Testis (tissue), 3 donors: Measurements from ENCODE around the gene ARL6IP6. TPM values are rescaled to one million over a fixed set of nuclear protein-coding genes. Genes with fewer than 3 reads are reported as not detected.

Source experiments
- DNase-seq: peaks from one replicate; pipeline ENCODE4 v3.0.0-alpha.2; 2019
- H3K27ac ChIP-seq, 2 donors: fragments of 200-600 bp; sonication (generic); one replicate each; pipeline ENCODE4 v1.5.1; 2019
- H3K27me3 ChIP-seq: fragments of 200-600 bp; sonication (generic); one replicate; pipeline ENCODE4 v1.5.1; 2019
- H3K36me3 ChIP-seq: fragments of 200-600 bp; sonication (generic); one replicate; pipeline ENCODE4 v1.5.1; 2017; ENCODE audit warnings: low read depth; ENCODE audit errors: missing control alignments
- H3K4me1 ChIP-seq: fragments of 200-600 bp; sonication (generic); one replicate; pipeline ENCODE4 v1.5.1; 2019
- H3K4me3 ChIP-seq, 2 donors: fragments of 200-600 bp; sonication (generic); one replicate each; pipeline ENCODE4 v1.5.1; 2017 to 2019
- H3K9me3 ChIP-seq: fragments of 200-600 bp; sonication (generic); one replicate; pipeline ENCODE4 v1.5.1; 2017
- CTCF ChIP-seq, 3 experiments: fragments of 450-650 bp in 2 of 3; fragments of 200-600 bp in 1 of 3; sonication (generic) in 1 of 3; IDR thresholded peaks; one replicate each; pipeline ENCODE4 v1.5.1; 2016 to 2019; ENCODE audit warnings: antibody characterized with exemption in 3 of 3, mild to moderate bottlenecking in 2 of 3, moderate library complexity in 1 of 3
- POLR2A ChIP-seq: fragments of 450-650 bp; IDR thresholded peaks from one replicate; pipeline ENCODE4 v1.6.1; 2017; ENCODE audit warnings: antibody characterized with exemption, mild to moderate bottlenecking, moderate library complexity
- WGBS, 2 donors: methylation state at CpG; one replicate each; pipeline ENCODE4 v1.1.5; 2018; 5-methylcytosine and 5-hydroxymethylcytosine counted together
- intact Hi-C: fragments of 100-400 bp; cut with DNase I; formaldehyde crosslinking; loops from one replicate; pipeline ENCODE4 v1.15.1; 2023; ENCODE audit warnings: low total_unique reads
- polyA plus RNA-seq: library from polyadenylated mRNA; stranded (reverse); fragments of 350-450 nt; fragmentation: Illumina TruSeq; extraction: RNeasy Lipid Tissue Mini Kit (QIAGEN cat#74804); gene quantifications from one replicate; pipeline ENCODE4 v1.2.3, GENCODE V29; 2014; ENCODE audit warnings: low read depth, low replicate concordance; ENCODE audit not compliant: insufficient read depth
- total RNA-seq, 2 donors: library from RNA; depleted of rRNA; stranded (reverse); fragments of >200 nt; gene quantifications; one replicate each; pipeline ENCODE4 v1.2.3, GENCODE V29; 2016

The ARL6IP6 gene
- total and polyA plus RNA-seq, 3 donors from 2014 or later, result 27.8 to 42.0 (median 42.0) TPM

GRCh38 chr2:152695763-152696162, 22.7 kb upstream of the ARL6IP6 start:
- Histone ChIP-seq H3K4me1 (no peaks in the 10 kb centered on the region), H3K27ac (no peak overlapping the region), H3K27me3 (no peaks in the 10 kb centered on the region), H3K36me3 (no peaks in the 10 kb centered on the region), H3K9me3 (no peaks in the 10 kb centered on the region), H3K4me3 (no peak overlapping the region)
- intact Hi-C loops, result no loop called here
- no peak for DNase-seq
- WGBS, 2 donors, result 94 to 98% methylated on average over 3 of the region's 3 CpGs
- TF ChIP-seq POLR2A, result no peak
- TF ChIP-seq CTCF (IDR thresholded peaks at IDR 0.05), result no peak

GRCh38 chr2:152696476-152696875, 21.9 kb upstream of the ARL6IP6 start:
- Histone ChIP-seq H3K9me3 (no peaks in the 10 kb centered on the region), H3K4me1 (no peaks in the 10 kb centered on the region), H3K36me3 (no peaks in the 10 kb centered on the region), H3K27ac (no peak overlapping the region), H3K27me3 (no peaks in the 10 kb centered on the region), H3K4me3 (no peak overlapping the region)
- TF ChIP-seq POLR2A, result no peak
- intact Hi-C loops, result no loop called here
- DNase-seq, result no peak
- WGBS, 2 donors, result 88 to 100% methylated on average over 1 of the region's 1 CpG

- Histone ChIP-seq H3K9me3 (no peaks in the 10 kb centered on the region), H3K36me3 (no peaks in the 10 kb centered on the region), H3K4me3 (no peak overlapping the region), H3K27me3 (no peaks in the 10 kb centered on the region), H3K4me1 (no peaks in the 10 kb centered on the region), H3K27ac (no peak overlapping the region)
- no peak for DNase-seq
- WGBS, 2 donors, result 94 to 99% methylated on average over 7 of the region's 7 CpGs
- intact Hi-C loops, result no loop called here
- TF ChIP-seq CTCF (IDR thresholded peaks at IDR 0.05) (no peak), POLR2A (no peak)
Observed at GRCh38 chr2:152701198-152701597, 17.2 kb upstream of the ARL6IP6 start.

- 94 to 95% methylated on average over 4 of the region's 4 CpGs for WGBS, 2 donors
- DNase-seq, result no peak
- Histone ChIP-seq H3K4me3 (no peak overlapping the region), H3K36me3 (no peaks in the 10 kb centered on the region), H3K27me3 (no peaks in the 10 kb centered on the region), H3K9me3 (no peaks in the 10 kb centered on the region), H3K4me1 (no peaks in the 10 kb centered on the region), H3K27ac (no peak overlapping the region)
- no peak for TF ChIP-seq POLR2A
- intact Hi-C loops, result no loop called here
Observed at GRCh38 chr2:152706477-152707021, 11.9 kb upstream of the ARL6IP6 start.

GRCh38 chr2:152708742-152709141, 9.7 kb upstream of the ARL6IP6 start:
- H3K27ac ChIP-seq, result no peak overlapping the region
- no peaks in the 10 kb centered on the region for H3K4me1 ChIP-seq
- 83 to 89% methylated on average over 2 of the region's 2 CpGs for WGBS, 2 donors
- no peak for TF ChIP-seq CTCF (IDR thresholded peaks at IDR 0.05)
- no peaks in the 10 kb centered on the region for H3K36me3 ChIP-seq
- intact Hi-C loops, result no loop called here
- no peak for DNase-seq
- no peaks in the 10 kb centered on the region for H3K27me3 ChIP-seq
- H3K4me3 ChIP-seq, result no peak overlapping the region
- no peaks in the 10 kb centered on the region for H3K9me3 ChIP-seq

- Histone ChIP-seq H3K27ac (no peak overlapping the region), H3K36me3 (no peaks in the 10 kb centered on the region), H3K27me3 (no peaks in the 10 kb centered on the region), H3K4me1 (peaks cover 6% of the 10 kb centered on the region), H3K4me3 (no peak overlapping the region), H3K9me3 (no peaks in the 10 kb centered on the region)
- WGBS, 2 donors, result 68 to 74% methylated on average over 2 of the region's 2 CpGs
- DNase-seq, result no peak
- TF ChIP-seq CTCF (IDR thresholded peaks at IDR 0.05) (no peak), POLR2A (no peak)
- intact Hi-C loops, result no loop called here
Observed at GRCh38 chr2:152710713-152711112, 7.7 kb upstream of the ARL6IP6 start.
